COLO829 (cell line): ENCODE data around the gene PITRM1.

ENCODE experiments used
- DNase-seq: peaks from one replicate; pipeline ENCODE4 v3.0.0; 2012; ENCODE audit warnings: low spot score

The PITRM1 gene

GRCh38 chr10:3100856-3101640 lies 71.5 kb downstream of the PITRM1 start:
- no peak for DNase-seq

- DNase-seq = no peak
These were observed 72.3 kb downstream of the PITRM1 start for GRCh38 chr10:3100093-3100792.

- peak; percentile 26 for DNase-seq
These were observed 73.1 kb downstream of the PITRM1 start for GRCh38 chr10:3099291-3100092.

GRCh38 chr10:3098689-3099088 lies 73.9 kb downstream of the PITRM1 start:
- DNase-seq = no peak

GRCh38 chr10:3097160-3097559 lies 75.4 kb downstream of the PITRM1 start:
- DNase-seq = no peak

- DNase-seq = no peak
These were observed 76.4 kb downstream of the PITRM1 start for GRCh38 chr10:3096149-3096548.

- DNase-seq = peak; percentile 84
These were observed 77.0 kb downstream of the PITRM1 start for GRCh38 chr10:3095373-3096139.

GRCh38 chr10:3094609-3095036 lies 78.0 kb downstream of the PITRM1 start:
- no peak for DNase-seq

- no peak for DNase-seq
These were observed 78.6 kb downstream of the PITRM1 start for GRCh38 chr10:3093996-3094395.

GRCh38 chr10:3091921-3092320 lies 80.7 kb downstream of the PITRM1 start:
- no peak for DNase-seq

- DNase-seq = no peak
These were observed 81.4 kb downstream of the PITRM1 start for GRCh38 chr10:3090914-3091787.

GRCh38 chr10:3090388-3090787 lies 82.2 kb downstream of the PITRM1 start:
- DNase-seq = no peak
